Stimulated activated CD8-positive, alpha-beta memory T cell treated with anti-CD3 and anti-CD28 coated beads, Interleukin-2, amount 100 ng/mL, for 1 hour (primary cell): Measurements from ENCODE around the gene KIAA2012.

Experiments
- DNase-seq, 2 donors: peaks; one replicate each; pipeline ENCODE4 v3.0.0-alpha.2; 2020; ENCODE audit warnings: low read depth in 2 of 2

The KIAA2012 gene

DNA sequence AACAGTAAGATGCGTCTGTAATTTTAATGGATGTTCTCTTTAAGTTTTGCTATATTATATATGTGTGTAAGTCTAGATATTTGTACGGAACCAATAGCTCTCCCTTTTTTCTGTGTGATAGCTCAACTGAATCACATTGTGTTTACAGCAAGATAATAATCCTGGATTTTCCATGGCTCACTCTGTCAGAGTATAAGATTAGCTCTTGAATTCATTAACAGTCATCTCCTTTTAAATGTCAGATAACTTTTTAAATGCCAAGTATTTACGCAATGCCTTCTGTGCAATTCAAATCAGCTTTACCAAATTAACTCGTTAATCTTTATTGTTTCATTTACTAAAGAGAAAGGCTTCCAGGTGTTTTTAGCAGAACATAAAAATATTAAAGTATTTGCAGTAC is 76.9 kb downstream of the KIAA2012 start:
- DNase-seq = no peak

DNA sequence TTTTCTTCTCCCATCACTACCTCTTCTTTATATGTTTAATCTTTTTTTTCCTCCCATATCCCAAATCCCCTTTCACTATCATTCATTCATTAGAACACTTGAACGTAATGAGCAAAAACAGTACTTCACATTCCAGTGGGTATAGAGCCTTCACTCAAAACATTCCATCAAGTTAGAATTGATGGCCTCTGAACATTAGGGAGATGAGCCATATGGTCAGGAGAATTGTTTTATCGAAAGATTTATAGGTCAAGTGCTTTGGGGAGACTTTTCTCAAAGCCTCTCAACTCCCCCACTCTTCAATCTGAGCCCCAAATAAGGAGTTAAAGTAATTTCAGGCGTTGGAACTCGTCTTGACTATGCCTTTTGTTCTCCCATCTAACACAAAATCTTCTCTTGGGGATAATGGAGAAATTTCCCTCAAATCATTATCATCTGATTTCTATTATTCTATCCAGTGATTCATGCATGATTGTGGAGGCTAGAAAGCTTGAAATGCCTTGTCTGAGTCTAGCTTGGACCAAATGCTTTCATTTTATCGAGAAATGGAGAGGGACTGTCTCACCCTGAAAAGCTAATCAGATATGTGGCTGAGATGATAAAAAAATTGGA is 79.2 kb downstream of the KIAA2012 start:
- no peak for DNase-seq

DNA sequence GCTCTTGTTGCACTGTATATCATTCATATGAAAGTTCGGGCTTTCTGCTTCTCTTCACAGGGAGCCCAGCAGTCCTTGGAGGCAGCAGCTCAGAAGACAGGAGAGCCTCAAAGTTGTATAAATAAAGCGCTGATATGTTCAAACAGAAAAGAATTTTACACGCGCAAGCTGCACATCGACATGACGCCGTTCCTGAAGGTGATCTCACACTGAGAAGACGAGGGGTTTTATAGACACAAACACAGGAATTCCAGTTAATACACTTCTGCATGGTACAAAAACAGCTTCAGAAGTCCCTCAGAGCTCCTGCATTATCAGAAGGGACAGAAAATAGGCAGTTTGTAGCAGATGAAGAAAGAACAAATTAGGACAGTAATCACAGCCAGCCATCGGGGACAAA is 81.6 kb downstream of the KIAA2012 start:
- DNase-seq = no peak

DNA sequence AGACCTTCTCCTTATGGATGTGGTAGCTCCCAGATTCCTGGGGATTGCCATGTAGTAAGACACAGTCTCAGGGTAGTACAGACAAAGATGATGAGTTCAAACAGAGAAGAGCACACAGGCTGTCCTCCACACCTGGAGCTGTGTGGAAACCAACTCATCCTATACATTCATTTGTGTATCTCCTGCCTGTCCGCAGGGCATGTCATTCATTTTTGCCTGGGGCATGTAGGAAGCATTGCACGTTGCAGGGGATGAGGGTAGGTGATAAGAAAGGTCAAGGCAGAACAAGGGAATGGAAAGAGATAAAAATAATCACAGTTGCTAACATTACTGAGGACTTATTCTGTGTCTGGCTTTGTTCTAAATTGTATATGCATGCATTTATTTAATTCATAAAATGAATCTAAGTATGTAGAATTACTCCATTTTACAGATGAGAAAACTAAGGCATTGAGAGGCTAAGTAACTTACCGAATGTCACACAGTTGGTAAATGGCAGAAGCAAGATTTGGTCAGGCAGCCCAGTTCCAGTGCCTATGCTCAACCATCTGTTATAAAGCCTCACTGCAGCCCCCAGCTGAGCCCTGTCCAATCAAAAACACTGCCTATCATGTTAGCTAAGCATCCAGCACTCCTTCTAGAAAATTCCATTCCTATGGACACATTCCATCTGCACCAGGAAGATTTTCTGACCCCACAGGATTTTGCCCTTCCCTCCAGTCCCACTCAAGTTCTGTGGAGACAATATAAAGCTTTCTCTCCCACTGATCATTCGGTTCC is 84.3 kb downstream of the KIAA2012 start:
- no peak for DNase-seq

DNA sequence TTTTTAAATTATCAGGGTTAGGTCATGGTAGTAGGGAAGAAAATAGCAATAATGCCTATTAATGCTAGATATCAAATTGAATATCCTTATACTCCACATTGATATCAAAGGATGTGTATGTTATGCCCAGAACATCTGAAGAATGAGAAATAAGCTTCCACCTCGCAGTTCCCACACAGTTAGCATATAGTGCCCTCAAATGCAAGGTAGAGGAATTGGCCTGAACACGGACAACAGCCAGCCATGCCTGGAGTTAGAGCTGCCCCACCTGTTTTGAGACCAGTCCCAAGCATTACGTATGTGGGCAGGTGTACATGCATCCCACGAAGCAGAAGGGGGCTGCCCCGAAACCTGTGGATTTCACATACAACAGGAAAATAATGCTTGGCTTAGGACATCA is 85.7 kb downstream of the KIAA2012 start:
- DNase-seq = no peak

DNA sequence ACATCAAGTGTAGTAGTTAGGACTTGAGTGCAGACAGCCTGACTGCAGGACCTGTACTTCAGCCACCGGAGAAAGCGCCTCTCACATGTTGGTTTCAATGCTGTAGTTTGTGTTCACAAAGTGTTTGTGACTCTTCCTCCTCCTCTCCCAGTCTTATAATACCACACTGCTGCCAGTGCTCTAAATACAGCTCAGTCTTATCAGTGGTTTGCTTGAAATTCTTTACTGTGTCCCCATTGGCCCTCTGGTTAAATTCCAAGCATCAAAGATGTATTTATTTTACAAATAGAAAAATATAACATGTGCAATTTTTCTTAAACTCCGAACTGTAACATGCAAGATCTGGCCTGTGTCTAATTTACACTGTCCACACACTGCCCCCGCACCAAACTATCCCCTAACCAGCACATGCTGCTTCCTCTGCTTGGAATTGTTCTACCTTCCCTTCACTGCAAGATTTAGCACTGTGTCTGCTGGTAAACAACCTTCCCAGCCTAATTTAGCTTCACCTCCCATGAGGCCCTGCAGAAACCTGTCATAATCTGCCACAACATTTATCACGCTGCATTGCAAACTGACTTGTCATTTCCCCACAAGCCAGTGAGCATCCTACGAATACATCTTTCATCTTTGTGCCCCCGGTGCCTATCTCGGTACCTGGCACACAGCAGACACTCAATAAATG is 88.2 kb downstream of the KIAA2012 start:
- no peak for DNase-seq

DNA sequence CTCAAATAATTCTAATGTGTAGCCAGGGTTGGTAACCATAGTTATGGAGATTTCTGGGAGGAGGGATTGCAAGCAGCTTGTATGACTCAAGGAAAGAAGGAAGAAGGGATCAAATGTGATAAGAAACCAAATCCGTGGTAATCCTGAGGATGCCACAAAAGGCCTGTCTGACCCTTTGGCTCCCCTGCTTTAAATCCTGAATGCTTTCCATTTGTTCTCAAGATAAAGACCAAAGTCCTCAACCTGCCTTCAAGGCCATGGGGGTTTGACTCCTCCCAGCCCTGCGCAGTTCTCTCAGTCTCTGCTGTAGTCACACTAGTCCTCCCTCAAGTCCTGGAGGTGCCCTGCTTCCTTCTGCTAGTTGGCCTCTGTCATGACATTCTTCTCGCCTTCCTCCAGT is 91.4 kb downstream of the KIAA2012 start:
- no peak for DNase-seq

DNA sequence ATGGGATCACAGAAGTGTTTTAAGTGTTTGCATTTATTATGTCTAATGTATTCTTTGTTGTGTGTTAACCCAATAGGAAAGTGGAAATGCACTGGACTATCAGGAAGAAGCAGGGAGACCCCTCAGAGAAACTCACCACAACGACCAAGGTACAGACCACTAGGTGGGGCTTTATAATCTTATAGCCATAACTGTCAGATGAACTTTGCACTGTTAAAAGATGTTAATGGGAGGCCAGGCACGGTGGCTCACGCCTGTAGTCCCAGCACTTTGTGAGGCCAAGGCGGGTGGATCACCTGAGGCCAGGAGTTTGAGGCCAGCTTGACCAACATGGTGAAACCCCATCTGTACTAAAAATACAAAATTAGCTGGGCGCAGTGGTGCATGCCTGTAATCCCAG is 92.2 kb downstream of the KIAA2012 start:
- no peak for DNase-seq

DNA sequence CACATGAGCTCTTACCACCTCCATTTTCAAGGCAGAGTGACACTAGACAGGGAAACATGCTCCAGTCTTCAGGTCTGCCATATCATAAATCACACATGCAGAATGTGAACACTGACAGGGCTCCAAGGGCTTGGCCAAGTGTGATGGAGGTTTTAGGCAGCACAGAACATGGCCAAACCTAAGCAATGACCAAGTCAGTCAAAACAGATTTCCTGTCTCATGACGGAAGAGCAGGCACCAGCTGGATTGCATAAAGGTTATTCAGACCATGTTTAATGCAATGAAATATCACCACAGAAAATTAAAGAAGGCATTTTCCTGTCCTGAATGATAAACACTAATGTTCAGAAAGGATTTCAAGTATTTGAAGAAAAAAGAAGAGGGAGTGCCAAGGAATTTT is 92.9 kb downstream of the KIAA2012 start:
- DNase-seq = no peak

DNA sequence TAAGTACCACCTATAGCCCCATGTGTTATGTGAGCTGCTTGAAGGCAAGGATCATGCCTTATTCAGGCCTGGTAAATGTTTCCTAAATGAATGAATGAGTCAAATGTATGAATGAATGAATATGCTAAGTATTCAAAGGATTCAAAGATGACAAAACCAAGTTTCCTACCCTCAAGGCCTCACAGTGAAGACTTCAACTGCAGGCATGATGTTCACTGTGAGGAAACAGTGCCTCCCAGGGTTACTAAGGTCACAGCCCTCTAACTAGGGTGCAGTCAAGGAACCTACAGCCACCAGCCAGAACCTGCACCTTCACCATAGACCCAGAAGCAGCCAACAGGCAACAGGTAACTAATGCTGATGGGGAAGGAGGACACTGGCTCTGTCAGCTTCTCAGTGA is 96.1 kb downstream of the KIAA2012 start:
- DNase-seq = no peak

DNA sequence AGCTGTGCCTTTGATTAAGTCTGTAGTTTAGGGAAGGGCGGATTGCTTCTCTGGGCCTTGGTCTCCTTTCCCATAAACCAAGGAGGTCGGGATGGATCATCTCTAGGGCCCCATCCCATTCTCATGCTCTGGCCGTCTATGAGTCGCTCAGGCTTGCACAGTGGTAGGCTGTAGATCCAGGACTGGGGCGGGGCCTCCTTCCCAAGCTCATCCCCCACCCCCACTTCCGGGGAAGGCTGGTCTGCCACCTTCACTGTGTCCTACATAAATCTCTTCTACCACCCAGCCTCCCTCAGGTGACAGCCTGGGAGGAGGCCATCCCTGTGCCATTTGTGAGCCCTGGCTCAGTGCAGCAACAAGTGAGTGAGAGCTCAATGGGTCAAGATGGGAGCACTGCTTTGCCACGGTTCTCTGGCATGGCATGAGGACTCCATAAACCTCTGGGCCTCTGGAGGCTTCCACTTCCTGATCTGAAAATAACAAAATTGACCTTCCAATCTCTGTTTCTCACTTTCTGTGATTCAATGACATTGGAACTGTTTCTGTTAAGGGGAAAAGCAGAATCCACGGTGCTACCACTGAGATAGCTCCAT is 96.9 kb downstream of the KIAA2012 start:
- DNase-seq = no peak

DNA sequence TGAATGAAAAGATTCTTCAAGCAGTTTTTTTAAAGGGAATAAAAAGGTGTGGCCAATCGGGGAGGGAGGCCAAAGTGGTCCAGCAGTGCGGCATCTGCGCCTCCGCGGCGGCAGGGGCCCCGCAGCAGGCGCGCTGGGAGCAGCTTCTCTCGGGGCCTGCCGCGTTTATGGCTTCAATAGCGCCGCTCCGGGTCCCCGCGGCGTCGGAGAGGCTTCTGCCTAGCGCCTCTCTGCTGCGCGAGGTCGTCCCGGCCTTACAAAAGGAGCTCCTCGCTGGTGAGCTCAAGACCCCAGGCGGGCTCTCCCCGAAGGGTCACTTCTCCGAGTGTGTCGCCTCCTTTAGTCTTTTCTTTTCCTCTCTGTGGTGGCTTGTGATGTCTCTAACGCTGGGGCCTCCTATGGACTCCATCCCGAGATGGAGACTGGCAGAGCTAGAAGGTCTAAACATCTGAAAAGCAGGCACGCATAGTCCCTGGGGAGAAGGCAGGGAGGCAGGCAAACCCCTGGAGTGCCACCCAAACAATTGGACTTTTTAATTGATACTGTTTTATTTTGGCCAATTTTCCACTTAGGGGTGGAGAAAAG is 98.3 kb downstream of the KIAA2012 start:
- DNase-seq = no peak

DNA sequence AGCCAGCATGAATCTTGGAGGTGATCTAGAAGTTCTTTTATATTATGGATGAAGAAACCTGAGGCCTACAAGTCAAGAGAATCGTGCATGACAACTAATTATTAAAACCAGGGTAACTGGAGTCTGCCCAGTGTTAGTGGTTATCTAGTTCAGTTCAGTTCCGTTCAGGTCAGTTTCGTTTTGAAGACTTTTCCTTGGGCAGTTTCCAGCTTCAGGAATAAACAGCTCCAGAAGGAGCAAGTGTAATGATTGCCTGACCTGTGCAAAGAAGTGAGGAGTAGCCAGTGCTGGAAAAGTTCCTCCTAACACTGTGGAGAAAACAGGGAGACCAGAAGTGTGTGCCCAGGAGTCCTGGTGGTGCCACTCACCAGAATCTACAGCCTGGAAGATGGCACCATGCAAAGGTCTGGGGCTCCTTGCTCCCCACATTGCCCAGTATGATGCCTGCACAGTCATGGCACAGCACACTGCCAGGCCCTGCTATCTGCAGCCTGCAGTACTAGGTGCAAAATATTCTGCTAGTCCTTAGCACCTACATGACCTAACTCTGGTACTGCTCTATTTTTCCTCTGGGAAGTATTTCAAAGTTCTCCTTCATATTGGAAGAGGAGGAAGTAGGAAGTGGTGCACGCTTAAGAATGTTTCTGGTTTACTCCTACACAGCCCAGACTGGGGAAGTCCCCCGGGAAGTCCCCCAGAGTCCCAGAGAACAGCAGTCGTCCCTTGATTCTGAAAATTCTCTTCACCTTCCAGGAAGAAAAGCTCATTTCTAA is 99.6 kb downstream of the KIAA2012 start:
- no peak for DNase-seq

DNA sequence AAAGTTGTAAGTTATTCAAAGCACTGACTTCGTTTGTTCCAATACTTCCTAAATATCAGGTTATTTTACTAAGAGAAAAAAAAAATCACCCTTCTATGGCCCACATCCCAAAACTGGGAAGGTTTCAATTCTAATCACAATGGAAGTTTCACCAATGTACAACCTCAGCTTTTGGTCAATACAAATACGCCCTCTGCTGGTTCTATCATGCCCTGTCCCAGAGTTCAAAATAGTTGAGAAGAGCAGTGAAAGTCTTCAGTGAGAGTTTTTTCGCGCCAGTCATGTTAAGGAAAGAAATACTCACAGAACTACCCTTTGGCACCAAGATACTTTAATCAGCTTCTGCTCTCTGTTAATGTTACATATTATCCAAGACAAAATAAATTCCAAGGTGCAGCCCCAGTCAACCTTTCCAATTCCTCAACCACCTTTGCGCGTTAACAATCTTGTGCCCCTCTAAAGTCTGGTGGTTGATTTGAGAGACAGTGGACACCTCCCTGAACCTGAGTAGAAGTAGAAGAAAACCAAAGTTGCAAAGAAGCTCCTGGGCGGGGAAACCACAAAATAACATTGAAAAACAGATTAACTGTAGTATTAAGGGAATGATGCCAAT is 105.4 kb downstream of the KIAA2012 start:
- DNase-seq = peak in 1 of 2 donors; percentile 7

DNA sequence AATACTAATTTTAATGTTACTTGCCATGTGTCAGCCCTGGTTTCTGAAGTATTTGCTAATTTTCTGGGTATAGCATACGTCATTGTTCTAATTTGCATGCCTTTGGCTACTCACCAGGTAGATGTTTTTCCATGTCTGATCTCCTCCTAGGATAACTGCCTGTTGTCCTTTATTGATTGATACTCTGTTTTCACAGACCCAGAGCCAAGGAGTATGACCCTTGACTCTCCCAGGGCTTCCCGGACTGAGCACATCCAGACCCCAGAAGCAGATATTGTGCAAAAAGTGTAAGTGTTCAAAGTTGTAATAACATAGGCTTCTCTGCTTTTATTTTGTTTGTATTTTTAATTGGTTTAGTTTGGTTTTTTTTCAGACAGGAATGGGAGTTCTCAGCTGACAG is 111.5 kb downstream of the KIAA2012 start:
- DNase-seq = no peak

DNA sequence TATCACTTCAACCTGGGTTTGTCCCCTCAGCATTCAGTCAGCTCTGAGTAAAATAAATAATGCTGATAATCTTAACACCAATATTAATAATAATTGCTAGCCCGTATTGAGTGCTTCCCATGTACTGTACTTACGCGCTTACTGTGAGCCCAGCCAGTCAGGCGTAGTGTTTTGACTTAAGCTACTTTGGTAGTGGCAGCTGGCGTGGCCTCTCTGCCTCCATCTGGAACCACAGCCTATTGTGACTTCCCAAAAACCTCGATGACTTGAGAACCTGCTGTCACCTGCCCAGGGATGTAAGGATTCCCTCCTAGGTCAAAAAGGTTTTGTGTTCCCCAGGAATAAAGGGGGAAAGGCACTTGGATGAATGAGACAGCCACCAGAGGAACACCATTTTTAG is 112.1 kb downstream of the KIAA2012 start:
- no peak for DNase-seq

DNA sequence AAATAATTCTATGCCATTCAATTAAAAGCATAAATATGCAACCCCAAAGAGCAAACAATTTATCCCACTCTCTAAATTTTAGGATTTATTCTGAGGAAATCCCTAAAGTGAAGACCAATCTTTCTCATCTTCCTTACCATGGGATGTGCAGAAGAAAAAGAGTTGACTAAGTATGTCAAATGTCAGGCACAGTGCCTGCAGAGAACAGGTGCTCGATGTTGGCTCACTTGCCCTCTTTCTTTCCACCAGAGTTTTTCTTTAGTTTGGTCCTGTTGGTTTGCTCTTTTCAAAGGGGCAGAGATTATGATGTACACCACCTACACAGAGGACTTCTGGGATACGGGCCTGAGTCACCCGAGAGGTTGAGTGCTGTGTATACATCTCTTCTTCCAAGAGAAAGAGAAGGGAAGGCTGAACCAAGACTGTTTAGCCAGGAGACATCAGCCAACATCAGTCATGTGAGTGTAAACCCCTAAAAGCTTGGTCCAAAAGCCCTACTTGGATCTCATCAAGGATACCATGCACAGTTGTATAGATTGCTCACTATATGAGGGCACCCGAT is 113.7 kb downstream of the KIAA2012 start:
- no peak for DNase-seq

DNA sequence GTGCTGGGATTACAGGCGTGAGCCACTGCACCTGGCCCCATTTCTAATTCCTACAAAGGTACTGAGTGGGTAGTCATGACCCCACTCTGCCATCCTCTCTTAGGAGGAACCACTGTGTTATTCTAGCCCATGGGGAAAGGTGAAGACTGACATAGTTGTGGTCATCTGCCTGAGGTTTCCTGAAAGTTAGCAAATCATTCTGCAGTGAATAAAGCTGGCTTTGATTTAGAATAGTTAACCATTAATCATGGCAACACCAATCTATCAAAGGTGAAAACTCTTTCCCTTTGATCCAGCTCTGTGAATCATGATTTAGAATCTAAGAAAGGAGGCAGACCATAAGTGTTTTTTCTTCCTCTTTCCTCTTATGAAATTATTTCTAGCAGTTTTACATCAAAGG is 114.5 kb downstream of the KIAA2012 start:
- no peak for DNase-seq

DNA sequence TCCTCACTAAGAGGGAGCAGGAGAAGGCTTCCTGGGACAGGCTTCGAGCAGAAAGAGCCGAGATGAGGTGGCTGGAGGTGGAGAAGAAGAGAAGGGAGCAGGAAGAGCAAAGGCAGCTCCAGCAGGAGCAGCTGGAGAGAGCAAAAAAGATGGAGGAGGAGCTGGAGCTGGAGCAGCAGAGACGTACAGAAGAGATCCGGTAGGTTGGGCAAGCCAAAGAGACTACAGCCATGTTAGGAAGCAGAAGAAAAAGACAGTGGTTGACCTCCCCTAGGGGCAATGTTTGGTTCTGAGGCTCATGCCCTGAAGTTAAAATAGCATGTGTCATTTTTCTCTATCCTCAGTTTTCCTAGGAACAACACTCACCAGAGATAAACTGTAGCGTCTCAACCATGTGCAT is 120.2 kb downstream of the KIAA2012 start:
- DNase-seq = no peak

DNA sequence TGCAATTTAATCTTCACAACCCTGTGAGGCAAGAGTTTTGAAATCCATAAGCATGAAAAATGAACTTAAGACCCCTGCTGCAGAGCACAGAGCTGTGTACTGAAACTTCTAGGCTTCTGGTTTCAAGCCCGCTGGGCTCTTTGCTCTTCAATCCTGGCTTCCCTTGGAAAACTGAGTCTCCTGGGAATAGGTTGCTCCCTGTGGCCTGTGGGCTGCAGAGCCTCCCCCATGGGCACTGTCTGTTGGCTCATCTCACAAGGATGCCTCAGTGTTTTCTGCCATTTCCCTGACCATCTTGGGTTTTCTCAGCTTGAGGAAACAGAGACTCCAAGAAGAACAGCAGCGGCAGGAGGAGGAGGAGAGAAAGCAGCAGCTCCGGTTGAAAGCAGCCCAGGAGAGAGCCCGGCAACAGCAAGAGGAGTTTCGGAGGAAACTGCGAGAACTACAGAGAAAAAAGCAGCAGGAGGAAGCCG is 120.9 kb downstream of the KIAA2012 start:
- DNase-seq = no peak

DNA sequence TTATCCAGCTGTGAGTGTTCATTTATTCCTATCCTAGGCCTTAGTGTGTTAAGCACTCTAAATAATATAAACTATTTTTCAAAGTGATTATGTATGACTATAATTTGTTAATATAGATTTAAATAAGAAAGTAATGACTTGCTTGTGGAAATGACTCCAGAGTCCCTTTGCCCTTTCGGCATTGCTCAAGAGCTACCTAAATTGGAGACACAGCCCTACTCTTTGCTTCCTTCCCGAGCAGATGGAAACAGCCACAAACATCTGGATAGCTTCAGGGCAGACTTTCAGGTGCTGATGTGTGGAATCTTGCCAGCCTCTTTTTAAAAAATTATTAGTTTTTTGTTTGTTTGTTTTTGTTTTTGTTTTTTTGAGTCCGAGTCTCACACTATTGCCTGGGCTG is 121.4 kb downstream of the KIAA2012 start:
- no peak for DNase-seq
